ENCODE results near the gene POR. TPM values are rescaled to one million over a fixed set of nuclear protein-coding genes. Genes with fewer than 3 reads are reported as not detected.
A peak's percentile ranks its signal among the peaks of the same experiment; 100 is the strongest.
"Not testable (repeated sequence)": the region's sequence is repeated elsewhere in the genome, so short reads cannot be mapped to it uniquely, and the experiment has no call there.

POR gene
- polyA plus RNA-seq, 1 of the 3 experiments (the other 2 are of a cell fraction): 68.7 TPM

GRCh38 chr7:76011442-76011861 is 96.5 kb downstream of the POR start (continued):
- TF ChIP-seq EP300 (IDR thresholded peaks at IDR 0.05; ENCODE audit: borderline replicate concordance in 1 of 2, low read depth in 1 of 2, low read length in 1 of 2) (no peak), RCOR1 (IDR thresholded peaks at IDR 0.05; ENCODE audit: low read length) (no peak), CHD2 (IDR thresholded peaks at IDR 0.05; ENCODE audit: low read length, partially characterized antibody) (no peak), RXRA (IDR thresholded peaks at IDR 0.05; ENCODE audit: borderline replicate concordance, low read depth) (no peak), MAX (IDR thresholded peaks at IDR 0.05; ENCODE audit: low read depth) (no peak), ZBTB33 (IDR thresholded peaks at IDR 0.05; ENCODE audit: borderline replicate concordance, low read depth) (no peak), POLR2AphosphoS5 (IDR thresholded peaks at IDR 0.05; ENCODE audit: low read depth, low read length) (no peak), EZH2phosphoT487 (IDR thresholded peaks at IDR 0.05; ENCODE audit: borderline replicate concordance, low read depth) (no peak), GABPA (IDR thresholded peaks at IDR 0.05; ENCODE audit: low read depth) (no peak)

- ChIA-PET CTCF (interaction anchor here (1.0 to 13.3 kb wide), 2 partner anchors 144 to 149 kb away, joined by 4 to 305 read pairs; no protein-coding TSS in a partner anchor), POLR2A (no interaction called here)
- Histone ChIP-seq H3K79me2 (ENCODE audit: insufficient read depth) (no peaks in the 10 kb centered on the region), H3K9me2 (no peaks in the 10 kb centered on the region), H3K36me3 (replicated peaks in 1 of 2; ENCODE audit: control insufficient read depth in 1 of 2, insufficient read depth in 2 of 2, low read length in 1 of 2) (peaks cover 6 to 25% of the 10 kb centered on the region in 2 experiments), H3K9ac (no peak overlapping the region), H2AFZ (ENCODE audit: low read depth) (no peak overlapping the region), H3K4me2 (no peak overlapping the region), H3K27me3 (ENCODE audit: insufficient read depth) (no peaks in the 10 kb centered on the region), H3K4me3 (ENCODE audit: low read depth in 2 of 2, low read length in 1 of 2) (no peak overlapping the region), H4K20me1 (ENCODE audit: insufficient read depth) (no peaks in the 10 kb centered on the region), H3K9me3 (no peaks in the 10 kb centered on the region), H3K4me1 (ENCODE audit: control insufficient read depth in 1 of 2, insufficient read depth in 2 of 2, low read depth in 1 of 2, low read length in 1 of 2) (no peaks in the 10 kb centered on the region), H3K27ac (ENCODE audit: low read depth in 2 of 2, low read length in 1 of 2) (no peak overlapping the region), H3F3A (replicated peaks; ENCODE audit: insufficient read depth) (peaks cover 4% of the 10 kb centered on the region)
- TF ChIP-seq MAX (IDR thresholded peaks at IDR 0.05; ENCODE audit: low read depth) (no peak), TCF12 (IDR thresholded peaks at IDR 0.05) (peak; percentile 20; the same call in 1 of the 2 replicates)
- DNase-seq: no peak
- 95% methylated on average over 13 of the region's 13 CpGs for WGBS (ENCODE audit: low lambda C conversion rate)
These were observed 101.4 kb downstream of the POR start for GRCh38 chr7:76016191-76016947.

GRCh38 chr7:76018520-76018919 is 103.6 kb downstream of the POR start:
- 95% methylated on average over 4 of the region's 4 CpGs for WGBS (ENCODE audit: low lambda C conversion rate)
- not testable (repeated sequence) for H3K9me3 ChIP-seq; H2AFZ ChIP-seq (ENCODE audit: low read depth); H3K4me1 ChIP-seq (ENCODE audit: control insufficient read depth in 1 of 2, insufficient read depth in 2 of 2, low read depth in 1 of 2, low read length in 1 of 2); H3K27me3 ChIP-seq (ENCODE audit: insufficient read depth); H3K27ac ChIP-seq (ENCODE audit: low read depth in 2 of 2, low read length in 1 of 2); H3F3A ChIP-seq (replicated peaks; ENCODE audit: insufficient read depth); H3K9me2 ChIP-seq; H3K4me2 ChIP-seq; H3K9ac ChIP-seq; H4K20me1 ChIP-seq (ENCODE audit: insufficient read depth); DNase-seq; H3K79me2 ChIP-seq (ENCODE audit: insufficient read depth); H3K4me3 ChIP-seq (ENCODE audit: low read depth in 2 of 2, low read length in 1 of 2)
- POLR2A ChIA-PET: interaction anchor here (0.6 kb wide), 1 partner anchor 132 kb away, joined by 3 read pairs; no protein-coding TSS in a partner anchor
- CTCF ChIA-PET: interaction anchor here (0.8 to 13.3 kb wide), 4 partner anchors 13 to 151 kb away, joined by 3 to 305 read pairs (median 42); no protein-coding TSS in a partner anchor
- peaks cover 15 to 32% of the 10 kb centered on the region in 2 experiments for H3K36me3 ChIP-seq (replicated peaks in 1 of 2; ENCODE audit: control insufficient read depth in 1 of 2, insufficient read depth in 2 of 2, low read length in 1 of 2)
